ENCODE measurements around the gene SLC39A8.

DNA sequence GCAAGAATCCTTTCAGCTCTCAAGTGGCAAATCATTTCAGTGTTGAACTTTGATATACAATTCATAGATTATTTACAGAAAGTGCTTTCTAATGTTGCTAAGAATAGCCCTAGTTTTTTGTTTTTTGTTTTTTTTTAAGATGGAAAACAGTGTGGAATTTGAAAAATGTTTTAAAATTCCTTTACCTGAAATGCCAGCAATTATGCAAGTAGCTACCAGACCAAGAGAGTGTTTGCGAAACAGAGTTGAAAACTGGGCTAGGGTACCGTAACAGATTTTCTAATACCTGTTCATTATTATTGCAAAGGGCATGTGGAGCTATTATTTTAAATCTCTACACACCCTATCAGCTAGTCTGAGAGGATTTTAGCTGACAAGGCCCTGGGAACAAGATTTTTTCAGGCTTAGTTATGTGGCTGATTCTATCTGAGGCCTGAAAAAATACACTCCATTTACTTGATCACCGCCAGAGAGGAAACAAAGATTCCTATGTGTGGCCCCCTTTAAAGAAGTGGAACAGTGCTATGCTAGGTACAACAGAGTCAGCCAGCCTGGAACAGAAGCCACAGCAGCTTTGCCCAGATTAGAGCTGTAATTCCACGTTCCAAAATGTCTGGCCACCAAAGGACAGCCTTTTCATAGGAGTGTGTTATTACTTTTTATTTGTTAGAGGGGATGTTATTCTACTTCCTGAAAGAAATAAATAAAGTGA is 46.9 kb upstream of the SLC39A8 start:
- TF ChIP-seq RARB (CRISPR knock-in tag; IDR thresholded peaks at IDR 0.05) (no peak), SNAI2 (CRISPR knock-in tag; IDR thresholded peaks at IDR 0.05) (no peak), PPARA (CRISPR knock-in tag; IDR thresholded peaks at IDR 0.05; ENCODE audit: borderline replicate concordance) (no peak), BACH2 (CRISPR knock-in tag; IDR thresholded peaks at IDR 0.05; ENCODE audit: borderline replicate concordance) (no peak), TCF4 (CRISPR knock-in tag; IDR thresholded peaks at IDR 0.05; ENCODE audit: borderline replicate concordance) (no peak)
- TF ChIP-seq, protein P1, sequence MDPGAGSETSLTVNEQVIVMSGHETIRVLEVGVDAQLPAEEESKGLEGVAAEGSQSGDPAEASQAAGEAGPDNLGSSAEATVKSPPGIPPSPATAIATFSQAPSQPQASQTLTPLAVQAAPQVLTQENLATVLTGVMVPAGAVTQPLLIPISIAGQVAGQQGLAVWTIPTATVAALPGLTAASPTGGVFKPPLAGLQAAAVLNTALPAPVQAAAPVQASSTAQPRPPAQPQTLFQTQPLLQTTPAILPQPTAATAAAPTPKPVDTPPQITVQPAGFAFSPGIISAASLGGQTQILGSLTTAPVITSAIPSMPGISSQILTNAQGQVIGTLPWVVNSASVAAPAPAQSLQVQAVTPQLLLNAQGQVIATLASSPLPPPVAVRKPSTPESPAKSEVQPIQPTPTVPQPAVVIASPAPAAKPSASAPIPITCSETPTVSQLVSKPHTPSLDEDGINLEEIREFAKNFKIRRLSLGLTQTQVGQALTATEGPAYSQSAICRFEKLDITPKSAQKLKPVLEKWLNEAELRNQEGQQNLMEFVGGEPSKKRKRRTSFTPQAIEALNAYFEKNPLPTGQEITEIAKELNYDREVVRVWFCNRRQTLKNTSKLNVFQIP (CRISPR knock-in tag; IDR thresholded peaks at IDR 0.05; ENCODE audit: borderline replicate concordance, low read depth) = no peak
- TF ChIP-seq, protein P2, sequence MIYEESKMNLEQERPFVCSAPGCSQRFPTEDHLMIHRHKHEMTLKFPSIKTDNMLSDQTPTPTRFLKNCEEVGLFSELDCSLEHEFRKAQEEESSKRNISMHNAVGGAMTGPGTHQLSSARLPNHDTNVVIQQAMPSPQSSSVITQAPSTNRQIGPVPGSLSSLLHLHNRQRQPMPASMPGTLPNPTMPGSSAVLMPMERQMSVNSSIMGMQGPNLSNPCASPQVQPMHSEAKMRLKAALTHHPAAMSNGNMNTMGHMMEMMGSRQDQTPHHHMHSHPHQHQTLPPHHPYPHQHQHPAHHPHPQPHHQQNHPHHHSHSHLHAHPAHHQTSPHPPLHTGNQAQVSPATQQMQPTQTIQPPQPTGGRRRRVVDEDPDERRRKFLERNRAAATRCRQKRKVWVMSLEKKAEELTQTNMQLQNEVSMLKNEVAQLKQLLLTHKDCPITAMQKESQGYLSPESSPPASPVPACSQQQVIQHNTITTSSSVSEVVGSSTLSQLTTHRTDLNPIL (CRISPR knock-in tag; IDR thresholded peaks at IDR 0.05; ENCODE audit: low read depth) = no peak
